ENCODE data around the gene USF3.

DNA sequence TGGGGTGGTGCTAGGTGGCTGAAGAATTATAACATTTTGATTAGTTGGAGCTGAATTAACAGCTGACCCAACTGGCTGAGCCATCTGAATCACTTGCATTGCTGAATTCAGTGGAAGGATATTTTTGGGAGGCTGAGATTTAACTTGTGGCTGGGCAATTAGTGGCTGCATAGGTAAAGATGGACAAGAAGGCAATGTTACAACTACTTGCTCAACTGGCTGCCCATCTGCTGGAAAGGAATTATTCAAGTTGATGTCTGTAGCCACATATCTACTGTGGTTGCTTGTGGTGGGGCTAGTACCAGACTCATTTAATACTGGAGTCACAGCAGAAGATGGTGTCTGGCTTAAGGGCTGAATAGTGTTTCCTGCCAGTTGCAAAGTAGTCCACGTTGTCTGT, 36.4 kb downstream of the USF3 start:
- TF ChIP-seq EZH2 (conservative IDR thresholded peaks at IDR 0.05; ENCODE audit: low read depth, low read length) (no peak), ZNF567 (CRISPR knock-in tag; IDR thresholded peaks at IDR 0.05; ENCODE audit: borderline replicate concordance) (no peak), ZNF350 (CRISPR knock-in tag; IDR thresholded peaks at IDR 0.05; ENCODE audit: borderline replicate concordance, low read depth) (no peak), ZNF224 (CRISPR knock-in tag; IDR thresholded peaks at IDR 0.05) (no peak), MXI1 (IDR thresholded peaks at IDR 0.05; ENCODE audit: borderline replicate concordance, low read depth, low read length) (no peak), ZNF232 (CRISPR knock-in tag; IDR thresholded peaks at IDR 0.05; ENCODE audit: borderline replicate concordance) (no peak), ZNF317 (CRISPR knock-in tag; IDR thresholded peaks at IDR 0.05) (no peak), FOXM1 (CRISPR knock-in tag; IDR thresholded peaks at IDR 0.05) (no peak), YY1 (IDR thresholded peaks at IDR 0.05; ENCODE audit: insufficient read depth, insufficient replicate concordance, low read depth, low read length) (no peak), EP300 (IDR thresholded peaks at IDR 0.05; ENCODE audit: low read depth in 2 of 2, low read length in 2 of 2) (no peak), EP300 (CRISPR knock-in tag; IDR thresholded peaks at IDR 0.05; ENCODE audit: borderline replicate concordance) (no peak), CTCF (CRISPR knock-in tag; IDR thresholded peaks at IDR 0.05) (no peak), GZF1 (CRISPR knock-in tag; IDR thresholded peaks at IDR 0.05) (no peak)
